ENCODE results near the gene WWP2. TPM values are rescaled to one million over a fixed set of nuclear protein-coding genes. Genes with fewer than 3 reads are reported as not detected.

Gene WWP2
- total and polyA plus RNA-seq, 2 experiments from 2014 or later: 19.9 to 23.1 TPM

- Histone ChIP-seq H3K4me1 (ENCODE audit: insufficient read depth) (peaks cover 21% of the 10 kb centered on the region), H3K36me3 (replicated peaks; ENCODE audit: insufficient read depth, low read depth) (no peaks in the 10 kb centered on the region), H3K27ac (no peak overlapping the region), H3K9me3 (ENCODE audit: low read depth) (no peaks in the 10 kb centered on the region), H3K27me3 (no peaks in the 10 kb centered on the region), H3K4me3 (no peak overlapping the region), H3K79me2 (no peaks in the 10 kb centered on the region), H3K4me2 (no peak overlapping the region), H2AFZ (no peak overlapping the region), H3K9me2 (replicated peaks; ENCODE audit: insufficient read depth) (no peaks in the 10 kb centered on the region), H4K20me1 (ENCODE audit: insufficient read depth, poor library complexity, severe bottlenecking) (no peaks in the 10 kb centered on the region)
- TF ChIP-seq EZH2phosphoT487 (IDR thresholded peaks at IDR 0.05; ENCODE audit: low read depth, severe bottlenecking, unreplicated experiment): no peak
- no peak for TF ChIP-seq CTCF (IDR thresholded peaks at IDR 0.05; ENCODE audit: poor library complexity)
- no peak for TF ChIP-seq EZH2 (IDR thresholded peaks at IDR 0.05; ENCODE audit: borderline replicate concordance)
- 93% methylated on average over 6 of the region's 6 CpGs for WGBS (ENCODE audit: low lambda C conversion rate, missing lambda C conversion rate)
- DNase-seq (ENCODE audit: low spot score): no peak
Measured at GRCh38 chr16:69922200-69922599, 160.1 kb downstream of the WWP2 start.

GRCh38 chr16:69924041-69924775 lies 162.1 kb downstream of the WWP2 start:
- H3K4me2 ChIP-seq: no peak overlapping the region
- no peaks in the 10 kb centered on the region for H3K36me3 ChIP-seq (replicated peaks; ENCODE audit: insufficient read depth, low read depth)

GRCh38 chr16:69924777-69925191 lies 162.7 kb downstream of the WWP2 start:
- WGBS (ENCODE audit: low lambda C conversion rate, missing lambda C conversion rate): 77% methylated on average over 17 of the region's 19 CpGs
- H3K27me3 ChIP-seq: no peaks in the 10 kb centered on the region
- no peaks in the 10 kb centered on the region for H3K9me2 ChIP-seq (replicated peaks; ENCODE audit: insufficient read depth)
- no peak for TF ChIP-seq EZH2 (IDR thresholded peaks at IDR 0.05; ENCODE audit: borderline replicate concordance)
- TF ChIP-seq CTCF (IDR thresholded peaks at IDR 0.05; ENCODE audit: poor library complexity): no peak
- no peak for TF ChIP-seq EZH2phosphoT487 (IDR thresholded peaks at IDR 0.05; ENCODE audit: low read depth, severe bottlenecking, unreplicated experiment)
- no peak overlapping the region for H3K4me2 ChIP-seq
- H2AFZ ChIP-seq: no peak overlapping the region
- H3K4me3 ChIP-seq: no peak overlapping the region
- no peaks in the 10 kb centered on the region for H3K36me3 ChIP-seq (replicated peaks; ENCODE audit: insufficient read depth, low read depth)
- peak overlapping the region; percentile 86 for H3K27ac ChIP-seq
- DNase-seq (ENCODE audit: low spot score): peak; percentile 51
- H3K9me3 ChIP-seq (ENCODE audit: low read depth): no peaks in the 10 kb centered on the region
- H3K4me1 ChIP-seq (ENCODE audit: insufficient read depth): peaks cover 20% of the 10 kb centered on the region
- no peaks in the 10 kb centered on the region for H3K79me2 ChIP-seq
- no peaks in the 10 kb centered on the region for H4K20me1 ChIP-seq (ENCODE audit: insufficient read depth, poor library complexity, severe bottlenecking)

More at GRCh38 chr16:69924041-69924775, 162.1 kb downstream of the WWP2 start:
- peaks cover 20% of the 10 kb centered on the region for H3K4me1 ChIP-seq (ENCODE audit: insufficient read depth)
- H2AFZ ChIP-seq: no peak overlapping the region
- no peaks in the 10 kb centered on the region for H3K9me3 ChIP-seq (ENCODE audit: low read depth)
- 83% methylated on average over 11 of the region's 11 CpGs for WGBS (ENCODE audit: low lambda C conversion rate, missing lambda C conversion rate)
- no peaks in the 10 kb centered on the region for H4K20me1 ChIP-seq (ENCODE audit: insufficient read depth, poor library complexity, severe bottlenecking)
- DNase-seq (ENCODE audit: low spot score): no peak
- no peaks in the 10 kb centered on the region for H3K79me2 ChIP-seq
- H3K4me3 ChIP-seq: no peak overlapping the region
- H3K27ac ChIP-seq: peak overlapping the region; percentile 43
- no peaks in the 10 kb centered on the region for H3K9me2 ChIP-seq (replicated peaks; ENCODE audit: insufficient read depth)
- no peaks in the 10 kb centered on the region for H3K27me3 ChIP-seq
- TF ChIP-seq EZH2phosphoT487 (IDR thresholded peaks at IDR 0.05; ENCODE audit: low read depth, severe bottlenecking, unreplicated experiment) (no peak), CTCF (IDR thresholded peaks at IDR 0.05; ENCODE audit: poor library complexity) (no peak), EZH2 (IDR thresholded peaks at IDR 0.05; ENCODE audit: borderline replicate concordance) (no peak)
